Fibroblast of lung (primary cell): Measurements from ENCODE around the gene DPP10.

ENCODE experiments used
- CTCF ChIP-seq, 2 donors: IDR thresholded peaks in 1 of 2; conservative IDR thresholded peaks in 1 of 2; 1 replicate in 1 of 2; 2 replicates in 1 of 2; pipeline ENCODE4 v1.5.1; 2011 to 2012; ENCODE audit warnings: low read length in 2 of 2, control low read depth in 1 of 2, inconsistent platforms in 1 of 2, low read depth in 1 of 2, mild to moderate bottlenecking in 1 of 2
- EZH2 ChIP-seq: IDR thresholded peaks from 2 replicates; pipeline ENCODE4 v1.5.1; 2012; ENCODE audit warnings: low read length, control low read depth, mild to moderate bottlenecking; ENCODE audit errors: missing control alignments

- no peak for TF ChIP-seq EZH2
- no peak for TF ChIP-seq CTCF (conservative IDR thresholded peaks at IDR 0.05 in 1 of 2, IDR thresholded peaks at IDR 0.05 in 1 of 2; ENCODE audit: low read depth in 1 of 2, low read length in 2 of 2)
Observed at GRCh38 chr2:114685102-114685501, 242.7 kb downstream of the DPP10 start.
